NB4 (cell line): ENCODE results near the gene ZDHHC21.

Experiments
- POLR2A ChIP-seq: IDR thresholded peaks from 2 replicates; pipeline ENCODE4 v1.6.1; 2011; ENCODE audit warnings: mild to moderate bottlenecking; ENCODE audit not compliant: insufficient read length; ENCODE audit errors: extremely low read depth
- TF ChIP-seq, protein P1 (sequence below): IDR thresholded peaks from one replicate; pipeline ENCODE4 v1.5.1; 2012; ENCODE audit warnings: low read depth, low read length
- TF ChIP-seq, protein P2 (sequence below): IDR thresholded peaks from 2 replicates; pipeline ENCODE4 v1.6.1; 2011; ENCODE audit warnings: low read depth, low read length

DNA sequence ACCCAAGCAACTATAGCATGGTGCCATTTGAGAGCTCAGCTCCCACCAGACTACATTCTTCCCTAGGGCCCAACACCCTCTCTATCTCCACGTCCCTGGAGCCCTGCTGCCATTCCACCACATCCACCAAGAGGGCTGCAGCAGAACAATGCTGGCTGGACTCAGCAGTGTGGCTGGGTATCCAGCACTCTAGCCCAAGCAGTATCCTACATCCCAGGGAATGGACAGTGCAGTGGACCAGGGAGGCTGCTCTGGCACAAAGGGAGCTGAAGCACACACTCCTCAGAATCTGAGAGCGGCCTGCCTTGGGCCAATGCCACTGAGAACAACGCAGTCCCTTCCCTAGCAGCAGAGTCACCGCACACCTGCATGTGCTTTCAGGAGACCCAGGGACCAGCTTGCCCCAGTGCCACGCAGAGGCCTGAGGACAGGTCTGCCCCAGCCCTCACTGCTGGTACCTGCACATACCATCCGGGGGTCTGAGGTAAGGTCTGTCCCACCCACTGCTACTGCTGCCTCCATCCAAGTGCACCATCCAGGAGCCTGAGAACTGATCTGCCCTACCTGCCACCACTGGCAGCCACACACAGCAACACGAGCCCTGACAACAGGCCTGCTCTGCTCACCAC is 95.9 kb downstream of the ZDHHC21 start:
- TF ChIP-seq, protein P1, sequence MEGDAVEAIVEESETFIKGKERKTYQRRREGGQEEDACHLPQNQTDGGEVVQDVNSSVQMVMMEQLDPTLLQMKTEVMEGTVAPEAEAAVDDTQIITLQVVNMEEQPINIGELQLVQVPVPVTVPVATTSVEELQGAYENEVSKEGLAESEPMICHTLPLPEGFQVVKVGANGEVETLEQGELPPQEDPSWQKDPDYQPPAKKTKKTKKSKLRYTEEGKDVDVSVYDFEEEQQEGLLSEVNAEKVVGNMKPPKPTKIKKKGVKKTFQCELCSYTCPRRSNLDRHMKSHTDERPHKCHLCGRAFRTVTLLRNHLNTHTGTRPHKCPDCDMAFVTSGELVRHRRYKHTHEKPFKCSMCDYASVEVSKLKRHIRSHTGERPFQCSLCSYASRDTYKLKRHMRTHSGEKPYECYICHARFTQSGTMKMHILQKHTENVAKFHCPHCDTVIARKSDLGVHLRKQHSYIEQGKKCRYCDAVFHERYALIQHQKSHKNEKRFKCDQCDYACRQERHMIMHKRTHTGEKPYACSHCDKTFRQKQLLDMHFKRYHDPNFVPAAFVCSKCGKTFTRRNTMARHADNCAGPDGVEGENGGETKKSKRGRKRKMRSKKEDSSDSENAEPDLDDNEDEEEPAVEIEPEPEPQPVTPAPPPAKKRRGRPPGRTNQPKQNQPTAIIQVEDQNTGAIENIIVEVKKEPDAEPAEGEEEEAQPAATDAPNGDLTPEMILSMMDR, result no peak
- TF ChIP-seq POLR2A, result no peak
- TF ChIP-seq, protein P2, sequence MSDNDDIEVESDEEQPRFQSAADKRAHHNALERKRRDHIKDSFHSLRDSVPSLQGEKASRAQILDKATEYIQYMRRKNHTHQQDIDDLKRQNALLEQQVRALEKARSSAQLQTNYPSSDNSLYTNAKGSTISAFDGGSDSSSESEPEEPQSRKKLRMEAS, result no peak
